ENCODE results near the gene CUEDC2. TPM values are rescaled to one million over a fixed set of nuclear protein-coding genes. Genes with fewer than 3 reads are reported as not detected.
A peak's percentile ranks its signal among the peaks of the same experiment; 100 is the strongest.

CUEDC2 gene
- total and polyA plus RNA-seq, 2 experiments from 2014 or later, result 45.4 to 79.9 TPM

- 37% methylated on average over 24 of the region's 24 CpGs for WGBS (ENCODE audit: low lambda C conversion rate, missing lambda C conversion rate)
- no peaks in the 10 kb centered on the region for H3K9me3 ChIP-seq (ENCODE audit: low read depth)
- no peak for DNase-seq (ENCODE audit: low spot score)
- TF ChIP-seq EZH2phosphoT487 (IDR thresholded peaks at IDR 0.05; ENCODE audit: low read depth, severe bottlenecking, unreplicated experiment), result no peak
- no peak for TF ChIP-seq EZH2 (IDR thresholded peaks at IDR 0.05; ENCODE audit: borderline replicate concordance)
- H3K4me3 ChIP-seq, result peak overlapping the region; percentile 49
- peak overlapping the region; percentile 62 for H2AFZ ChIP-seq
- peaks cover 11% of the 10 kb centered on the region for H3K4me1 ChIP-seq (ENCODE audit: insufficient read depth)
- H3K36me3 ChIP-seq (replicated peaks; ENCODE audit: insufficient read depth, low read depth), result no peaks in the 10 kb centered on the region
- no peaks in the 10 kb centered on the region for H3K79me2 ChIP-seq
- no peaks in the 10 kb centered on the region for H3K9me2 ChIP-seq (replicated peaks; ENCODE audit: insufficient read depth)
- peak overlapping the region; percentile 96 for H3K4me2 ChIP-seq
- H3K27me3 ChIP-seq, result peaks cover 36% of the 10 kb centered on the region
- no peaks in the 10 kb centered on the region for H4K20me1 ChIP-seq (ENCODE audit: insufficient read depth, poor library complexity, severe bottlenecking)
- peak overlapping the region; percentile 88 for H3K27ac ChIP-seq
Measured at GRCh38 chr10:102409604-102410428, 22.6 kb downstream of the CUEDC2 start.

GRCh38 chr10:102408728-102409603 is 23.4 kb downstream of the CUEDC2 start:
- TF ChIP-seq EZH2phosphoT487 (IDR thresholded peaks at IDR 0.05; ENCODE audit: low read depth, severe bottlenecking, unreplicated experiment) (no peak), EZH2 (IDR thresholded peaks at IDR 0.05; ENCODE audit: borderline replicate concordance) (peak; percentile 54)
- no peaks in the 10 kb centered on the region for H4K20me1 ChIP-seq (ENCODE audit: insufficient read depth, poor library complexity, severe bottlenecking)
- H3K4me2 ChIP-seq, result peak overlapping the region; percentile 96
- H3K4me3 ChIP-seq, result peak overlapping the region; percentile 49
- H3K9me2 ChIP-seq (replicated peaks; ENCODE audit: insufficient read depth), result no peaks in the 10 kb centered on the region
- H3K36me3 ChIP-seq (replicated peaks; ENCODE audit: insufficient read depth, low read depth), result no peaks in the 10 kb centered on the region
- peaks cover 36% of the 10 kb centered on the region for H3K27me3 ChIP-seq
- H3K4me1 ChIP-seq (ENCODE audit: insufficient read depth), result peaks cover 11% of the 10 kb centered on the region
- peak overlapping the region; percentile 88 for H3K27ac ChIP-seq
- 2% methylated on average over 22 of the region's 103 CpGs for WGBS (ENCODE audit: low lambda C conversion rate, missing lambda C conversion rate)
- DNase-seq (ENCODE audit: low spot score), result peak; percentile 84
- no peaks in the 10 kb centered on the region for H3K9me3 ChIP-seq (ENCODE audit: low read depth)
- H3K79me2 ChIP-seq, result no peaks in the 10 kb centered on the region
- no peak overlapping the region for H2AFZ ChIP-seq

GRCh38 chr10:102408131-102408727 is 24.1 kb downstream of the CUEDC2 start:
- peak overlapping the region; percentile 49 for H3K4me3 ChIP-seq
- no peaks in the 10 kb centered on the region for H3K9me2 ChIP-seq (replicated peaks; ENCODE audit: insufficient read depth)
- H3K4me2 ChIP-seq, result peak overlapping the region; percentile 96
- peak overlapping the region; percentile 53 for H3K27ac ChIP-seq
- TF ChIP-seq EZH2 (IDR thresholded peaks at IDR 0.05; ENCODE audit: borderline replicate concordance), result no peak
- no peak for TF ChIP-seq EZH2phosphoT487 (IDR thresholded peaks at IDR 0.05; ENCODE audit: low read depth, severe bottlenecking, unreplicated experiment)
- no peak for TF ChIP-seq CTCF (IDR thresholded peaks at IDR 0.05; ENCODE audit: poor library complexity)
- DNase-seq (ENCODE audit: low spot score), result no peak
- no peaks in the 10 kb centered on the region for H3K79me2 ChIP-seq
- no peaks in the 10 kb centered on the region for H3K9me3 ChIP-seq (ENCODE audit: low read depth)
- no peaks in the 10 kb centered on the region for H4K20me1 ChIP-seq (ENCODE audit: insufficient read depth, poor library complexity, severe bottlenecking)
- no peak overlapping the region for H2AFZ ChIP-seq
- peaks cover 11% of the 10 kb centered on the region for H3K4me1 ChIP-seq (ENCODE audit: insufficient read depth)
- peaks cover 36% of the 10 kb centered on the region for H3K27me3 ChIP-seq
- 72% methylated on average over 12 of the region's 14 CpGs for WGBS (ENCODE audit: low lambda C conversion rate, missing lambda C conversion rate)
- no peaks in the 10 kb centered on the region for H3K36me3 ChIP-seq (replicated peaks; ENCODE audit: insufficient read depth, low read depth)

- H3K27me3 ChIP-seq, result peaks cover 31% of the 10 kb centered on the region
- WGBS (ENCODE audit: low lambda C conversion rate, missing lambda C conversion rate), result 81% methylated on average over 13 of the region's 13 CpGs
- H3K36me3 ChIP-seq (replicated peaks; ENCODE audit: insufficient read depth, low read depth), result no peaks in the 10 kb centered on the region
- H4K20me1 ChIP-seq (ENCODE audit: insufficient read depth, poor library complexity, severe bottlenecking), result no peaks in the 10 kb centered on the region
- H3K79me2 ChIP-seq, result no peaks in the 10 kb centered on the region
- peak overlapping the region; percentile 96 for H3K4me2 ChIP-seq
- H3K4me3 ChIP-seq, result no peak overlapping the region
- no peaks in the 10 kb centered on the region for H3K9me2 ChIP-seq (replicated peaks; ENCODE audit: insufficient read depth)
- no peak for DNase-seq (ENCODE audit: low spot score)
- H3K27ac ChIP-seq, result peak overlapping the region; percentile 27
- H2AFZ ChIP-seq, result no peak overlapping the region
- peaks cover 11% of the 10 kb centered on the region for H3K4me1 ChIP-seq (ENCODE audit: insufficient read depth)
- no peaks in the 10 kb centered on the region for H3K9me3 ChIP-seq (ENCODE audit: low read depth)
- TF ChIP-seq EZH2phosphoT487 (IDR thresholded peaks at IDR 0.05; ENCODE audit: low read depth, severe bottlenecking, unreplicated experiment) (no peak), EZH2 (IDR thresholded peaks at IDR 0.05; ENCODE audit: borderline replicate concordance) (no peak), CTCF (IDR thresholded peaks at IDR 0.05; ENCODE audit: poor library complexity) (no peak)
Measured at GRCh38 chr10:102407425-102408130, 24.8 kb downstream of the CUEDC2 start.

Measured in hepatocyte (in vitro differentiated cells).